GM12875 (cell line): Measurements from ENCODE around the gene ZSCAN4.

Source experiments
- H3K4me3 ChIP-seq: one replicate; pipeline ENCODE4 v1.5.1; 2011; ENCODE audit warnings: low read depth, low read length, control low read depth
- CTCF ChIP-seq: IDR thresholded peaks from 2 replicates; pipeline ENCODE4 v1.5.1; 2011; ENCODE audit warnings: low read depth, mild to moderate bottlenecking, control low read depth, inconsistent platforms, low read length, moderate library complexity, borderline replicate concordance; ENCODE audit not compliant: insufficient read depth

Gene ZSCAN4

GRCh38 chr19:57642396-57643046, 26.2 kb upstream of the ZSCAN4 start:
- TF ChIP-seq CTCF, result no peak

GRCh38 chr19:57643734-57644133, 25.0 kb upstream of the ZSCAN4 start:
- H3K4me3 ChIP-seq, result no peak overlapping the region
- no peak for TF ChIP-seq CTCF

More at GRCh38 chr19:57642396-57643046, 26.2 kb upstream of the ZSCAN4 start:
- H3K4me3 ChIP-seq, result no peak overlapping the region

- no peak for TF ChIP-seq CTCF
Observed at GRCh38 chr19:57648331-57649003, 20.3 kb upstream of the ZSCAN4 start.

GRCh38 chr19:57651654-57651996, 17.1 kb upstream of the ZSCAN4 start:
- no peak overlapping the region for H3K4me3 ChIP-seq

More at GRCh38 chr19:57648331-57649003, 20.3 kb upstream of the ZSCAN4 start:
- no peak overlapping the region for H3K4me3 ChIP-seq

GRCh38 chr19:57653689-57654088, 15.0 kb upstream of the ZSCAN4 start:
- TF ChIP-seq CTCF, result no peak
- H3K4me3 ChIP-seq, result no peak overlapping the region

More at GRCh38 chr19:57651654-57651996, 17.1 kb upstream of the ZSCAN4 start:
- TF ChIP-seq CTCF, result no peak

GRCh38 chr19:57655443-57655842, 13.3 kb upstream of the ZSCAN4 start:
- H3K4me3 ChIP-seq, result no peak overlapping the region
- no peak for TF ChIP-seq CTCF

GRCh38 chr19:57656346-57656745, 12.4 kb upstream of the ZSCAN4 start:
- no peak for TF ChIP-seq CTCF
- no peak overlapping the region for H3K4me3 ChIP-seq
